ENCODE data around the gene SPOCK2. TPM values are rescaled to one million over a fixed set of nuclear protein-coding genes. Genes with fewer than 3 reads are reported as not detected.

SPOCK2 gene
- total RNA-seq, 3 donors from 2014 or later = 3.9 to 4.5 (median 4.1) TPM

GRCh38 chr10:72104472-72105097 lies 16.2 kb upstream of the SPOCK2 start:
- H3K4me3 ChIP-seq = no peak overlapping the region
- no peaks in the 10 kb centered on the region for H3K36me3 ChIP-seq
- TF ChIP-seq CTCF (IDR thresholded peaks at IDR 0.05) (no peak), POLR2AphosphoS5 (IDR thresholded peaks at IDR 0.05) (no peak), POLR2A (IDR thresholded peaks at IDR 0.05) (no peak)

DNA sequence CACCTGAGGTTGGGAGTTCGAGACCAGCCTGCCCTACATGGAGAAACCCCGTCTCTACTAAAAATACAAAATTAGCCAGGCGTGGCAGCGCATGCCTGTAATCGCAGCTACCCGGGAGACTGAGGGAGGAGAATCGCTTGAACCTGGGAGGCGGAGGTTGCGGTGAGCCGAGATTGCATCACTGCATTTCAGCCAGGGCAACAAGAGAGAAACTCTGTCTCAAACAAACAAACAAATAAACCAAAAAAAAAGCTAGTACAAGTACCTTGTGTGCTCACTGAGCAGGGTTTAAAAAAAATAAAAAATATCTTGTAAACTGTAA lies 11.2 kb upstream of the SPOCK2 start:
- H3K9me3 ChIP-seq = no peaks in the 10 kb centered on the region
- no peak for DNase-seq (ENCODE audit: low spot score in 2 of 2)
- no peak overlapping the region for H3K4me3 ChIP-seq
- TF ChIP-seq POLR2AphosphoS5 (IDR thresholded peaks at IDR 0.05) (no peak), CTCF (IDR thresholded peaks at IDR 0.05) (no peak), POLR2A (IDR thresholded peaks at IDR 0.05) (no peak)
- no peaks in the 10 kb centered on the region for H3K27me3 ChIP-seq
- no peaks in the 10 kb centered on the region for H3K36me3 ChIP-seq
- intact Hi-C loops (cut with DNase I; ENCODE audit: low total_unique reads) = no loop called here
- no peaks in the 10 kb centered on the region for H3K4me1 ChIP-seq
- H3K27ac ChIP-seq = no peak overlapping the region

More at GRCh38 chr10:72104472-72105097, 16.2 kb upstream of the SPOCK2 start:
- no peaks in the 10 kb centered on the region for H3K4me1 ChIP-seq
- intact Hi-C loops (cut with DNase I; ENCODE audit: low total_unique reads) = no loop called here
- peak overlapping the region; percentile 53 to 76 for H3K27ac ChIP-seq
- DNase-seq (ENCODE audit: low spot score in 2 of 2) = no peak
- H3K9me3 ChIP-seq = no peaks in the 10 kb centered on the region
- H3K27me3 ChIP-seq = no peaks in the 10 kb centered on the region

- intact Hi-C loops (cut with DNase I; ENCODE audit: low total_unique reads) = no loop called here
- Histone ChIP-seq H3K4me1 (no peaks in the 10 kb centered on the region), H3K36me3 (no peaks in the 10 kb centered on the region), H3K9me3 (no peaks in the 10 kb centered on the region), H3K4me3 (no peak overlapping the region), H3K27ac (no peak overlapping the region), H3K27me3 (no peaks in the 10 kb centered on the region)
- DNase-seq (ENCODE audit: low spot score in 2 of 2) = no peak
- TF ChIP-seq POLR2A (IDR thresholded peaks at IDR 0.05) (no peak), CTCF (IDR thresholded peaks at IDR 0.05) (no peak), POLR2AphosphoS5 (IDR thresholded peaks at IDR 0.05) (no peak)
These were observed 10.7 kb upstream of the SPOCK2 start for GRCh38 chr10:72098836-72099599.

DNA sequence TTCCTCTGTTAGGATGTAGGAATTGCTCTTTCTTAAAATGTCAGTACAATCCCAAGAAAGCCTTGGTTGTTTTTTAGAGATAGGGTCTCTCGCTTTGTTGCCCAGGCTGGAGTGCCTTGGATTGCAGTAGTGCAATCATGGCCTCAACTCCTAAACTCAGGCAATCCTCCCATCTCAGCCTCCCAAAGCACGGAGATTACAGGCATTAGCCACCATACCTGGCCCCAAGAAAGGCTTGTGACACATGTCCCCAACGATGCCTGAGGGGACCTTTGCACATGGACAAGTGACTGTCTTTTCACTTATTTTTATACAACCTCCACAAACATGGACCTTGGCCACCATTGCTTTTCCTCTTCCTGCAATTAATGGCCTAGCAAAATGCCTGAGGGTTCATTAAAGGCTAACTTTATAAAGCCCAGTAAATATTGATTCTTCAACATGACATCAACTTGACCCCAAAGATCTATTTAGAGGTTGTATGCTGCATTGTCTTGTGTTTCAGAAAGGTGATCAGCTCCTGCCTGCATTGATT lies 10.0 kb upstream of the SPOCK2 start:
- Histone ChIP-seq H3K9me3 (no peaks in the 10 kb centered on the region), H3K27ac (no peak overlapping the region), H3K27me3 (no peaks in the 10 kb centered on the region), H3K36me3 (no peaks in the 10 kb centered on the region), H3K4me3 (no peak overlapping the region), H3K4me1 (no peaks in the 10 kb centered on the region)
- intact Hi-C loops (cut with DNase I; ENCODE audit: low total_unique reads) = no loop called here
- DNase-seq (ENCODE audit: low spot score in 2 of 2) = no peak
- TF ChIP-seq POLR2AphosphoS5 (IDR thresholded peaks at IDR 0.05) = no peak
- TF ChIP-seq CTCF (IDR thresholded peaks at IDR 0.05) = no peak
- TF ChIP-seq POLR2A (IDR thresholded peaks at IDR 0.05) = no peak
